ENCODE data around the gene KCTD5. TPM values are rescaled to one million over a fixed set of nuclear protein-coding genes. Genes with fewer than 3 reads are reported as not detected.
"Not testable (repeated sequence)": the region's sequence is repeated elsewhere in the genome, so short reads cannot be mapped to it uniquely, and the experiment has no call there.

Gene KCTD5
- total RNA-seq, 1 experiment from 2014 or later: 57.7 TPM

DNA sequence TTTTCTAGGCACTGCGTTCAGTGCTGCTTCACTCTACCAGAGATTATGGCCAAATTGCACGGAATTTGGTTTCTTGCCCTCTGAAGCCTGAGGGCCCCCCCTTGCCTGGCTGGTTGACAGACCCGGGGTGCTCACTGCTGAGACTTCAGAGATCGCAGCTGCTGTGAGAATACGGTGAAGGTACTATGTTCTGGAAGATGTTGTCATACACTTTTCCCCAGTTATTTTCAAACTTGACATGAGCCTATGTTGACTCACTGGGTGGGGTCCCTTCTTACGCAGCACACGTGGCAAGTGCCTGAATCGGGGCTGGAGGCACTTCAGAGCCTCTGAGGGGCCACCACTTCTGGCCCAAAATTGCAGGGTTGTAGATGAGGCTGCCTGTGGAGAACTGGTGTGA lies 2.0 kb upstream of the KCTD5 start:
- peaks cover 11% of the 10 kb centered on the region; the same call in 1 of the 2 replicates for H3K4me1 ChIP-seq (replicated peaks)
- not testable (repeated sequence) for DNase-seq (ENCODE audit: low read depth in 1 of 2, low spot score in 2 of 2); H3K4me3 ChIP-seq; H3K36me3 ChIP-seq; H3K27me3 ChIP-seq (replicated peaks); H3K9me3 ChIP-seq (replicated peaks); H3K27ac ChIP-seq

DNA sequence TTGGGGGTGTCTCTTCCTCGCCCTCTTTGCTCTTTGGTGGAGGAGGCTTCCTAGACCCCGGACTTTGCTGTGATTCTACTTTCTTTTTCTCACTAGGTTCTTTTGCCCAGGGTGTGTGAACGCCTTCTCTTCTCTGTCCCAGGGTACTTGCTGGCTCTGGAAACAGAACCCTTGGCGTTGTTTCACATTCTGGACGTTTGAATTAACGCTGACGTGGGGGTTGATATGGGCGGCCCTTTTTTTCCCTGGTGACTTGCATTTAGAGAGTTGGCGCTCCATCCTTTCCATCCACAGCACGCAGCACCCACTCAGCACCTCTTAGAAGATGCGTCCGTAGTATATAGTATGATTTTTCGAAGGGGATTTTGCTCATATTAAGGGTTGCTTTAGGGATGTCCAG lies 718 bp downstream of the KCTD5 start:
- not testable (repeated sequence) for H3K9me3 ChIP-seq (replicated peaks); H3K27me3 ChIP-seq (replicated peaks); H3K36me3 ChIP-seq; H3K4me1 ChIP-seq (replicated peaks); DNase-seq (ENCODE audit: low read depth in 1 of 2, low spot score in 2 of 2); H3K27ac ChIP-seq
- peak overlapping the region; percentile 85 for H3K4me3 ChIP-seq

DNA sequence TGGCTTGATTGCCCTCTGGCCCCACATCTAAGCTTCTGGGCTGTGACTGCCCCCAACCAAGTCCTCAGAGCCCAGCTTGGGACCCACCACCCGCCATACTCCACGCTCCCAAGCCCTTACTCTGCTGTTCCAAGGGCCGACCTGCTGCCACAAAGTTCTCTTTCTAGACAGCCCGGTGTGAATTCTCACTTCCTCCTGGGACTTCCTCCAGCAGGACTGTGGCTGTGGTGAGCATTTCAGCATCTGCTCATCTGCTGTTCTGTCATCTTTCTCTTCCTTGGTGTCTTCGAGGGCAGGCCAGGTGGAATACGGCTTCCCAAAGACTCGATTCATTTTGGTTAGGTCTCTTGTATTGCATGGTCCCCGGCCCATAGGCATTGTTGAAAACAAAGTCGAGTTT lies 3.8 kb downstream of the KCTD5 start:
- H3K4me3 ChIP-seq; DNase-seq (ENCODE audit: low read depth in 1 of 2, low spot score in 2 of 2); H3K4me1 ChIP-seq (replicated peaks); H3K27me3 ChIP-seq (replicated peaks); H3K9me3 ChIP-seq (replicated peaks); H3K27ac ChIP-seq: not testable (repeated sequence)
- peaks cover 18% of the 10 kb centered on the region for H3K36me3 ChIP-seq

DNA sequence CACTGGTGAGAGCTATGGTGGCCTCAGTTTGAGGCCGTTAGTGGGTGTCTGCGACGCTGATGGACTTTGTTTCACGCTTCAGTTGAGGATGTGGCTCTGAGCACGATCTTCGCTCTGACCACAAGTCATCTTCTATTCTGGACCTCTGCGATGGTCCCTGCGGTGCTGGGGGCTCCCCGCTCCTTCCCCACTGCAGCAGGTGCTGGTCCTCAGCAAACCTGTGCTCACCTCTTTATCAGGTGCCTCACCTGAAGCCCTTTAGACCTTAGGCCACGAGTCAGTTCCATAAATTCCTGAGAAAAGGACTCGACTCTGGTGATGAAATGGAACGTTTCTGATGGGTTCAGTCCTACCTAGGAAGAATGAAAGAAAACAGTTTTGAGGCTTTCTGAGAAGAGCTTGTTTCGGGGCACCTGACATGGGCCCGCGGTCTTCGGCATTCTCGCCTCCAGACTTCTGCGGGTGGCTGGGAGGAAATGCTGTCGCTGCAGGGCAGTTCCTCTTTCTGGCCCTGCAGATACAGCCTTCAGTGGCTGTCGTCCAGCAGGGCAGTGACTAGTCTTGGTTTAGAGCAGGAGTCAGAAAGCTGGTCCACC lies 4.7 kb downstream of the KCTD5 start:
- Histone ChIP-seq H3K27me3 (replicated peaks) (no peaks in the 10 kb centered on the region), H3K9me3 (replicated peaks) (no peaks in the 10 kb centered on the region), H3K27ac (no peak overlapping the region), H3K4me3 (no peak overlapping the region), H3K4me1 (replicated peaks) (no peaks in the 10 kb centered on the region), H3K36me3 (peaks cover 25% of the 10 kb centered on the region)
- DNase-seq (ENCODE audit: low read depth in 1 of 2, low spot score in 2 of 2): no peak

DNA sequence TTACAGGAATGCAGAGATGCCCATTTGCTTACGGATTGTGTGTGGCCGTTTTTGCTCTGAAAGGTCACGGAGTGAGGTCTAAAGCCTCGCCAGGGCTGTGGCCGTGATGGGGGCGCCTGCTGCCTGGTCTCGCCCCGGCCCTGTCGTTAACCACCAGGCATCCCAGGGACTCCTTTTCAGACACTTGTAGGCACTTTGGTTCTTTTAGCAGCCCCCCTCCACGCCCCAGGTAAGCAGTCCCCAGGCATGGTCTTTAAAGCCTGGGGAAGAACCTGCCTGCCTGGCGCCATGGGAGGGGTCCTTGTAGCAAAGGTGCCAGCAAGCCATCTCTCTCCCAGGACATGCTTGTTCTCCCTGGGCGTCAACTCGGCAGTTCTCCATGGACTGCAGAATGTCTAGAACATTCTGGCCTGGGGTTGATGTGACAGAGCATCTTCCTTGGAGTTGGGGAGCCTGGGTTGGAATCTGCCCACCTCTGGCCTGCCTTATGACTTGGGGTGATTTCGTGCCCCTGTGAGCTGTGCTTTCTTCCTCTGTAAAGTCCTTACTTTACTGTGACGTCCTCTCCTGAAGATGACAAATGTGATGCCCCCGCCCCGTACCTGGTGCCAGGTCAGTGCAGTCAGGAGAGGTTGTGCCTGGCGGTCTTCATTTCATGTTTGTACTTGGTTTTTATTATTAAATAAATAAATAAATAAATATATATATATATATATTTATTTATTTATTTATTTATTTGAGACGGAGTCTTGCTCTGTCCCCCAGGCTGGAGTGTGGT lies 5.4 kb downstream of the KCTD5 start:
- Histone ChIP-seq H3K36me3 (peaks cover 21% of the 10 kb centered on the region), H3K9me3 (replicated peaks) (no peaks in the 10 kb centered on the region), H3K27ac (no peak overlapping the region), H3K27me3 (replicated peaks) (no peaks in the 10 kb centered on the region), H3K4me1 (replicated peaks) (no peaks in the 10 kb centered on the region), H3K4me3 (no peak overlapping the region)
- no peak for DNase-seq (ENCODE audit: low read depth in 1 of 2, low spot score in 2 of 2)

- not testable (repeated sequence) for H3K4me3 ChIP-seq; H3K9me3 ChIP-seq (replicated peaks); DNase-seq (ENCODE audit: low read depth in 1 of 2, low spot score in 2 of 2); H3K27ac ChIP-seq; H3K27me3 ChIP-seq (replicated peaks); H3K4me1 ChIP-seq (replicated peaks)
- peaks cover 22% of the 10 kb centered on the region for H3K36me3 ChIP-seq
Measured at GRCh38 chr16:2689422-2689821, 7.1 kb downstream of the KCTD5 start.

DNA sequence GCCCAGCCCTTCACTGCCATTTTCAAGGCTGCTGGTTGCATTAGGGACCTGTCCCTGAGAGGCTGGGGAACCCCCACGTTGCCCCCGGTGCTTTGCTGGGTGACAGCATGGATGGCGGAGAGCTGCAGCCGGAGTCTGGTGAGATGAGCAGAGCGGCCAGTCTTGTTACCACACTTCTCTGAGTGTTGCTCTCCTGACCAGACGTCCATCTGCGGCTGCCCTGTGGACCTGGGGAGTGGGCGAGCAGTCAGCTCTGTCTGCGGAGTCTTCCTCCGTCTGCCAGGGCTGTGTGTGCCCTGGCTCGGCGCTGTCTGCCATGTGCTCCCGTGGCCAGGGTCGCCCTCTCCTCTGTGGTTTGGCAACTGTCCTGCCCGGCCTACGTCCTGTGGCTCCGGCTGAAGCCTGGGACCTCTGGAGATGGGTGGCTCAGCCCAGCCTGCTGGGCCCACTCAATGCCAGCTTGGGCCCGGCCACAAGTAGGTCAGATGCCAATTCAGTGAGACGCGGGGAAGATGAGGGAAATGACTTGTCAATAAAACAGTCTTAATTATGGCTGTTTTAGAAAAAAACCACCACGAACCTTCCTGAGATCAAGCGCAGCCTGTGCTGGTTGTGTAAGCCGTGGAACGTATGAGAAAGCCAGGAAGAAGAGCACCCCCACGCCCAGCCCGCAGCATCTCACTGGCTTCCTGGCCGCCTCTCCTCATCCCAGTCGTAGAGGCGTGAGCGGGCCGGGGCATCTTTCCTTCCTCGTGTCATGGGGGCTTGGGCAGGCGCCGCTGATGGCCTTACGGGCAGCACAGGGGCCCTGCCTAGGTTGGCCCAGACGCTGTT lies 7.9 kb downstream of the KCTD5 start:
- Histone ChIP-seq H3K36me3 (peaks cover 22% of the 10 kb centered on the region), H3K27ac (no peak overlapping the region), H3K4me1 (replicated peaks) (no peaks in the 10 kb centered on the region), H3K9me3 (replicated peaks) (no peaks in the 10 kb centered on the region), H3K27me3 (replicated peaks) (no peaks in the 10 kb centered on the region), H3K4me3 (no peak overlapping the region)
- DNase-seq (ENCODE audit: low read depth in 1 of 2, low spot score in 2 of 2): no peak

DNA sequence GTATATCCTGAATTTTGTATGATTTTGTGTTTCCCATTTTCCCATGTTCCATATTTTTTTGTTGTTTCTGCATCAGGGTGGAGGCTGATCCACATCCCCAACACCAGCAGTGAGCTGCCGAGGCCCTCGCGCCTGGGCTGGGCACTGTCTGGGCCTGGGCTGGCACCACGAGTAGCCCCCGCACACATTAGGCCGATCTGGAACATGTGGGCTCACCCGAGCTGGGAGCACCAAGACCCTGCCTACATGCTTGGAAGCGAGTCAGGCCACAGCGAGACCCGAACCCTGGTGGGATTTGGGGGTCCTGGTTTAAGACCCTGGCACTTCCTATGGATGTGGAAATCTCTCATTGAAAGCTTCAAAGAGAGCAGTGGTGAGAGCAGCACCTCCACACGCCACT lies 8.5 kb downstream of the KCTD5 start:
- no peak for DNase-seq (ENCODE audit: low read depth in 1 of 2, low spot score in 2 of 2)
- H3K36me3 ChIP-seq: peaks cover 22% of the 10 kb centered on the region
- no peaks in the 10 kb centered on the region for H3K27me3 ChIP-seq (replicated peaks)
- no peaks in the 10 kb centered on the region for H3K4me1 ChIP-seq (replicated peaks)
- H3K27ac ChIP-seq: no peak overlapping the region
- no peaks in the 10 kb centered on the region for H3K9me3 ChIP-seq (replicated peaks)
- no peak overlapping the region for H3K4me3 ChIP-seq

DNA sequence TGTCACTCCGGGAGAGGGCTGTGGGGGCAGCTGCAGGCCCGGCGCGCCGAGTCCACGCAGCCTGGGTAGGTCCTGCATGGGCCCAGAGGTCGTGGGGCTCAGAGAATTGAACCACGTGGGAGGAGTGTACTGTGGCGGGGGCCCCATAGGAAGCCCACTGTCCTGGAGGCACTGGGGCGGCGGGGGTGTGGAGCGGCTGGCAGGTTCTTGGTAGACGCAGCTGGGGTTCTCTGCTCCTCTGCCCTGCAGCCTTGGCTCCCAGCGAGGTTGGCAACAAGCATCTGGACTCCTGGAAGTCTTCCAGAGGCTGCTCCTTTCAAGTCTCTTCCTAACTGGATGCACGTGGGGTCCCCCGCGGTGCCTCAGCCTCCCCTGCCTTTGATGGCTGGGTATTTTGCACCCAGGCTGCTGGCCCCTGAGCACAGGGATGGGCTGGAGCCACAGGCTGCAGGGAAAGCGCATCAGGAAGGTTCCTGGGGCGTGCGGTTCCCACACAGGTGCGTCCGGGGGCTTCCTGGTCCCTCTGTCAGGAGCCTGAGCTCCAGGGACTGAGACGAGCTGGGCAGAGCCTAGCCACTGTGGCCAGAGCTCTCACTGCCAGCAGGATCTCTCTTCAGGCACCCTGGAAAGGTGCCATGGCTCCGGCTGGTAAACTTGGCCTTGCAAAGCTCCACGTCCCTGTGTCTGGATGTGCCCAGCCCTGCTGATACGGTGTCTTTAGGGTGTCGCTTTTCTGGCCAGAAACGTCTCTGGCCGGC lies 9.3 kb downstream of the KCTD5 start:
- Histone ChIP-seq H3K27me3 (replicated peaks) (no peaks in the 10 kb centered on the region), H3K9me3 (replicated peaks) (no peaks in the 10 kb centered on the region), H3K36me3 (peaks cover 22% of the 10 kb centered on the region), H3K4me1 (replicated peaks) (no peaks in the 10 kb centered on the region), H3K4me3 (no peak overlapping the region), H3K27ac (no peak overlapping the region)
- DNase-seq (ENCODE audit: low read depth in 1 of 2, low spot score in 2 of 2): no peak

DNA sequence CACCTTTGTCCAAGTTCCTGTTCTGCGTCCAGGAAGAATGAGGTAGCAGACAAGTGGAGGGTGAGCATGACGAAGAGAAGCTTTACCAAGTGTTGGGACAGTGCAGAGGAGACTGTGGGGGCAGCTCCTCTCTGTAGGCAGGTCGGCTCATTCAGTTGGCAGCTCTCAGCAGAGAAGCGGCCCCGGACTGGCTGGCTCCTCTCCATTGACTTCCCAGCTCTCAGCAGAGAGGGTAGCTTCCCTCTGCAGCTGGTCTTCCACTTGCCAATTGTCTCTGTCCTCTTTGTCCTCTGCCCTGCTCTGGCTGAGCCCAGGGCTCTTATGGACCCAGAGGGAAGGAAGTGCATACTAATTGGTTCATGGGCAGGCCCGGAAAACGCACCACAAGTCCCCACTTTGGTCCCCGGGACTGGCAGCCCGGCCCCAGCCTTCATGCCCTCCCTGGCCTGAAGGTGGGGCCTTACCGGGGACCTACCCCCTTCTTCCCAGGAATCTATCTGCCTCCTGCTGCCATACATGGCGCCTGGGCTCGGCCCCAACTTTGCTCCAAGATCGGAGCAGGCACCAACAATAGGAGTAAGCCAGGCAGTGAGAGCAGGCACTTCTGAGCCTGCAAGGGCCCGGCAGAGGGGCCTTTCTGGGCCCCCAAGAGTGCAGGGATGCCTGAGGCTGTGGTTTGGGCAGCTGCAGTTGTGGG lies 10.1 kb downstream of the KCTD5 start:
- Histone ChIP-seq H3K27ac (no peak overlapping the region), H3K27me3 (replicated peaks) (no peaks in the 10 kb centered on the region), H3K9me3 (replicated peaks) (no peaks in the 10 kb centered on the region), H3K4me1 (replicated peaks) (no peaks in the 10 kb centered on the region), H3K4me3 (no peak overlapping the region), H3K36me3 (peaks cover 29% of the 10 kb centered on the region)
- no peak for DNase-seq (ENCODE audit: low read depth in 1 of 2, low spot score in 2 of 2)

GRCh38 chr16:2692948-2693651 lies 10.8 kb downstream of the KCTD5 start:
- no peak overlapping the region for H3K4me3 ChIP-seq
- no peaks in the 10 kb centered on the region for H3K27me3 ChIP-seq (replicated peaks)
- H3K27ac ChIP-seq: no peak overlapping the region
- no peaks in the 10 kb centered on the region for H3K4me1 ChIP-seq (replicated peaks)
- H3K9me3 ChIP-seq (replicated peaks): no peaks in the 10 kb centered on the region
- DNase-seq (ENCODE audit: low read depth in 1 of 2, low spot score in 2 of 2): no peak
- peaks cover 36% of the 10 kb centered on the region for H3K36me3 ChIP-seq

DNA sequence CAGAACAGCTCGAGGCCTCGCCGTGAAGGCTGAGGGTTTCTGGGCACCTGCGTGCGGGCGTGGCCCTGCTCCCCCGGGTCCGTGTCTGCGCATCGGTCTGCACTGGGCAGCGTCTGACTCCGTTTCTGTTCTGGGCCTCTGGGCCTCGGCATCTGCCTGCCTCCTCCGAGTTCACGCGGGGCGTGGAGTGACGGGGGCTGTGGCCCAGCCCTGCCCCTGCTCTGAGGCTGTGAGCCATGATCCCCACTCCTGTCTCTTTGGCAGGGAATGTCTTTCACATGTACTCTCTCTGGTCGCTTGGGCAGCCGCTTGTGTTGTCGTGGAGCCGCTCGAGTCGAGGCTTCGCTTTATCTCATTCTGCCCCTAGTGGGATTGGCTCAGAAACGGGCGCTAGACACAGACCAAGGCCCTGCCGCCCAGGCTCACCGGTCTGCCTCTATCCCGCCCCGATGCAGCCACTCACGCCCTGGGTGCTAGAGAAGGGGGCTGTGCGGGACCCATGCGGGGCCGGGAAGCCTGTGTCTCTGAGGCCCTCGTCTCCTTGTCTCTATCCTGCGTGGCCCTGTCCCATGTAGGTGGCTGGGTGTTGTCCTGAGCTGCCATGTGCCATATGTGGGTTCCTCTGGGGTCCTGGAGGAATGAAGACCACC lies 14.4 kb downstream of the KCTD5 start:
- not testable (repeated sequence) for H3K4me1 ChIP-seq (replicated peaks); DNase-seq (ENCODE audit: low read depth in 1 of 2, low spot score in 2 of 2); H3K27me3 ChIP-seq (replicated peaks); H3K9me3 ChIP-seq (replicated peaks); H3K27ac ChIP-seq; H3K4me3 ChIP-seq
- H3K36me3 ChIP-seq: peaks cover 50% of the 10 kb centered on the region
